ENCODE data around the gene ADIPOR2.
"Not testable (repeated sequence)": the region's sequence is repeated elsewhere in the genome, so short reads cannot be mapped to it uniquely, and the experiment has no call there.

The ADIPOR2 gene

DNA sequence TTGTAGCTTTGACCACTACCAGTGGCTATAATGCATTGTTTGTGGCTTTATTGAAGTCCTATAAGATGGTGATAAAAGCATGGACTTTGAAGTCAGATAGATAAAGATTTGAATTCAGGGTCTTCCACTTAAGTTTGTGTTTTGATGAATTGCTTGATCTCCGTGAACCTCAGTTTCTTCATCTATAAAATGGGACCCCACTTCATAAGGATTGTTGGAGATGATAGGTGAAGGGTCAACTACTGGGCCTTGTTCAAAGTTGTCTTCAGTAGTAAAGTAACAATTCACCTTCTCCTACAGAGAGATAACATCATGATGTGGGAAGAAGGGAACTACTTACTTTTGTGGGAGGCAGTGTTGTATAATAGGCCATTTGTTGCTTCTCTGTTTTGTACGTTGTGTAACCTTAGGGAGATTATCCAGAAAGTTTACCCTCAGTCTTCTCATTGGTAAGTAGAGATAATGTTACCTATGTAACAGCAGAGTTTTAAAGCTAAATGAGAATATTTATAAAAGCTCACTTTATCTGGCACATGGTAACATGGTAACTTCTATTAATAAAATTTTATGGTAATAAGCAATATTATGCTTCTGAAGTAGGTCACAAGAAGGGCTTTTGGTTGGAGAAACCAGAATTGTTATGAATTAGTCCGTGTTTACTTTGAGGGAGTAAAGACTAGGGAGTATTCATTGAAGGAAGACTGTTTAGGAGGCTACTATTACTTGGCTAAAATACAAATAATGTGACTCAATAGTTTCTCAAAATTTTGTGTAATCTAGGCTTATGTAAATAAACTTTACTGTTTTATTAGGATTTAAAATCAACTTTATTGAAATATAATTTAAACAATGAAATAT lies 15.1 kb downstream of the ADIPOR2 start:
- no peak for DNase-seq

DNA sequence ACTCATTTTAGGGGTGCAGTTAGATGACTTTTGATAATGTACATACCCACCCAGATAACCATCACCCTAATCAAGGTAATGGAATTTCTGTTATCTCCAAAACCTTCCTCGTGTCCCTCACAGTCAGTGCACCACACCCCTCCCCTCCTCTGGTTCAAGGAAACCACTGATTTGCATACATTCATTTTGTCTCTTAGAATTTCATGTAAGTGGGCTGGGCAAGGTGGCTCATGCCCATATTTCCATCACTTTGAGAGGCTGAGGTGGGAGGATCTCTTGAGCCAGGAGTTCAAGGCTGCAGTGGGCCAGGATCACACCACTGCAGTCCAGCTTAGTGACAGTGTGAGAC lies 15.7 kb downstream of the ADIPOR2 start:
- no peak for DNase-seq

DNA sequence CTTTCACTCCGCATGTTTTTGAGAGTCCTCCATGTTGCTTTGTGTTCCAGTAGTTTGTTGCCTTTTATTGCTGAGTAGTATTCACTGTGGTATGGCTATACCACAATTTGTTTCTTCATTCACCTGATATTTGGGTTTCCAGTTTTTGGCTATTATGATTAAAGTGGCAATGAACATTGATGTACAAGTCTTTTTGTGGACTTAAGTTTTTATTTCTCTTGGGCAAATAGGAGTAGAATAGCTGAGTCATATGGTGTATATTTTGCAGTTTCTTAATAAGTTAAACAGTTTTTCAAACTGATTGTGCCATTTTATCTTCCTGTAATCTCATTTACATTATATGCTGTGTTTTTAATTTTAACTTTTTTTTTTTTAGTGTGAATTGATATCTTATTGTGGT lies 16.2 kb downstream of the ADIPOR2 start:
- DNase-seq, result no peak

DNA sequence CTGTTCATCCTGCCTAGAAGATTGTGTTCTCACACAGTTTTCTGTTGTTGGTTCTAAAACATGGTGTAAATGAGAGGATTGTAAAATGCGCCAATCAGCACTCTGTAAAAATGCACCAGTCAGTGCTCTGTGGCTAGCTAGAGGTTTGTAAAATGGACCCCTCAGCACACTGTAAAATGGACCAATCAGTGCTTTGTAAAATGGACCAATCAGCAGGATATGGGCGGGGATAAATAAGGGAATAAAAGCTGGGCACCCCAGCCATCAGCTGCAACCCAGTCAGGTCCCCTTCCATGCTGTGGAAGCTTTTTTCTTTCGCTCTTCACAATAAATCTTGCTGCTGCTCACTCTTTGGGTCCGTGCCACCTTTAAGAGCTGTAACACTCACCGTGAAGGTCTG lies 19.1 kb downstream of the ADIPOR2 start:
- DNase-seq, result not testable (repeated sequence)

DNA sequence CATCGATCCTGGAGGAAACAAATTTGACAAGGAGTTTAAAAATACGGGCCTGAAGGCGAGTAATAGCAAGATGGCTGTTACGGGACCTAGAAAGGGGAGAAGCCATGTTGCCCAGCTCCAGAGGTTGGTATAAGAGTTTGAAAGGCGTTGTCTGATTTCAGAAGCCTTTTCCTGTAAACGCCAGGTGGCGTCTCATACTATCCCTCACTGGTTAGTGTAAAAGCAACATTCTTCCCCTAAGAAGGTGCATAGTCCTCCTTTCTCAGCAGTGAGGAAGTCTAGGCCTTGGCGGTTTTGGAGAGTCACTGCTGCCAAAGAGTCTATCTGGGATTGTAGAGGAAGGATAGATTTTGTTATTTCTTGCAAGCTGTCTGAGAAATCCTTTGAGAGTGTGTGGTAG lies 20.0 kb downstream of the ADIPOR2 start:
- DNase-seq, result not testable (repeated sequence)

DNA sequence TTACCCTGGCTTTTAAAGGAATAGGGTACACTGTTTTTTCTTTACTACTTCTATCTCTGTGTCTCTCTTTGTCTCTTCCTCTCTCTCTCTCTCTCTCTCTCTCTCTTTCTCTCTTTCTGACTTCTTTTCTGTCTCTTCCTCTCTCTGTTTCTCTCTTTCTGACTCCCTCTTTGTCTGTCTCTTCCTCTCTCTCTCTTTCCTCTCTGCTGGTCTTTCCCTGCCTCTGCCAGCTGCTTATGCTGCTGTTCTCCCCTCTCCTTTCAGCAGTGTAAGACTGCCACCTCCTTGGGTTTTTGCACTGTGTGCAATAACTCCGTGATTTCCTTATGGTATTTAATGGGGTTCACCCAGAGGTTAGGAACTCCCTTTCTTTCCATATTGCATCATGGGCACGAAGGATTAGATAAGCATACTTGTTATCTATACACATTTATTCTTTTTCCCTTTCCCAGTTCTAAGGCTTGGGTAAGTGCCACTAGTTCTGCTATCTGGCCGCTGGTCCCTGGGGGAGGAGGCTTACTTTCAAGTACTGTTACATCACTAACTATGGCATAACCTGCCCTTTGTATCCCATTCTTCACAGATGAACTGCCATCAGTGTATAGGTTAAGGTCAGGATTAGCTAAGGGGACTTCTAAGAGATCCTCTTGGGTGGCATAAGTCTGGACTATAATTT lies 20.8 kb downstream of the ADIPOR2 start:
- not testable (repeated sequence) for DNase-seq

DNA sequence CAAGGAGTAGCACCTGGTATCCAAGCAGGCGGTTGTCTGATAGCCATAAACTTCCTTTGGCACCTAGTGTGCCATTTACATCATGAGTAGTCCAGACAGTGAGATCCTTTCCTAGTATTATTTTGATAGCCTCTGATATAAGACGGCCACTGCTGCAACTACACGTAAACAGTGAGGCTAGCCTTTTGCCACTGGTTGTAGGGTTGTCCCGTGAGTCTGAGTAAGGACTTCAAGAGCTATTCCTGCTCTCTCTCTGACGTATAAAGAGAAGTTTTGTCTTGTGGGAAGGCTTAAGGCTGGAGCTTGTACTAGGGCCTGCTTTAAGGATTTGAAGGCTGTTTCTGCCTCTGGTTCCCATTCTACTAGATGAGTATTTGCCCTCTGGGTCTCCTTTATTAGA lies 21.4 kb downstream of the ADIPOR2 start:
- DNase-seq, result not testable (repeated sequence)

DNA sequence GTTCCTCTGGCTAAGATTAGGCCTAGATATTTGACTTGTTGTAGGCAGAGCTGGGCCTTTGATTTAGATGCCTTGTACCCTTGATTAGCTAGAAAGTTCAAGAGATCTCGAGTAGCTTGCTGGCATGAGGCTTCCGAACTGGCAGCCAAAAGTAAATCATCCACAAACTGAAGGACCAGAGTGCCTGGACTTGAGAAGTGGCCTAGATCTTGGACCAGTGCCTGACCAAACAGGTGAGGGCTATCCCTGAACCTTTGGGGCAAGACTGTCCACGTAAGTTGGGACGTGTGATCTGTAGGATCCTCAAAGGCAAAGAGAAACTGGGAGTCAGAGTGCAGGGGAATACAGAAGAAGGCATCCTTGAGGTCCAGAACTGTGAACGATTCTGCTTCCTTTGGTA lies 22.0 kb downstream of the ADIPOR2 start:
- not testable (repeated sequence) for DNase-seq

DNA sequence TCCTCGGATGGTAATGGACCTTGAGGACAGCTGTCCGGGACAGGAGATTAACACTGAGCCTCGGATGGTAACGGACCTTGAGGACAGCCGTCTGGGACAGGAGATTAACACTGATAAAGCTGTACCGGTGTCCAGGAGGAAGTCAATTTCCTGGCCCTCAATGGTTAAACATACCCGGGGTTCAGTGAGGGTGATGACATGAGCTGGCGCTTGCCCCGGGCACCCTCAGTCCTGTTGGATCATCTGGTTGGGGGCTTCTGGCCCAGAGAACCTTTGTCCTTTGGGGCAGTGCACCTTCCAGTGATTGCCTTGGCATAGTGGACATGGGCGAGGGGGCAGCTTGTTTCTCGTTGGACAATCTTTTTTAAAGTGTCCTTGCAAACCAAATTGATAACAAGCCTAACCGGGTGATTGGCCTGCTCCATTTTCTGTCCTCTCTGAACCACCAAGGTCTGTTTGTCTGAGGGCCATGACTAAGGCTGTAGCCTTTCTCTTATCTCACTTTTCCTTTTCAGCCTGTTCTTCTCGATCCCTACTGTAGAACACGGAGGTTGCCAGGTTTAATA lies 23.0 kb downstream of the ADIPOR2 start:
- DNase-seq, result not testable (repeated sequence)

DNA sequence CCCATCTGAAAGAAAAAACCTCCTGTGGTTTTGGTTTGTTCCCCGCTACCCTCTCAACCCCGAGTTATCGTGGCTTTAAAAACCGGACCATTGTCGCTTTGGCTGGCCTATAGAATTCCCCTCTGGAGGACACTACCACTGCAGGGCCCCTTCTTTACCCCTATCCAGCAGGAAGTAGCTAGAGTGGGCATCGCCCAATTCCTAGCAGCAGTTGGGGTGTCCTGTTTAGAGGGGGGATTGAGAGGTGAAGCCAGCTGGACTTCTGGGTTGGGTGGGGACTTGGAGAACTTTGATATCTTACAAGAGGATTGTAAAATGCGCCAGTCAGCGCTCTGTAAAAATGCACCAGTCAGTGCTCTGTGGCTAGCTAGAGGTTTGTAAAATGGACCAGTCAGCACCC lies 24.6 kb downstream of the ADIPOR2 start:
- not testable (repeated sequence) for DNase-seq

DNA sequence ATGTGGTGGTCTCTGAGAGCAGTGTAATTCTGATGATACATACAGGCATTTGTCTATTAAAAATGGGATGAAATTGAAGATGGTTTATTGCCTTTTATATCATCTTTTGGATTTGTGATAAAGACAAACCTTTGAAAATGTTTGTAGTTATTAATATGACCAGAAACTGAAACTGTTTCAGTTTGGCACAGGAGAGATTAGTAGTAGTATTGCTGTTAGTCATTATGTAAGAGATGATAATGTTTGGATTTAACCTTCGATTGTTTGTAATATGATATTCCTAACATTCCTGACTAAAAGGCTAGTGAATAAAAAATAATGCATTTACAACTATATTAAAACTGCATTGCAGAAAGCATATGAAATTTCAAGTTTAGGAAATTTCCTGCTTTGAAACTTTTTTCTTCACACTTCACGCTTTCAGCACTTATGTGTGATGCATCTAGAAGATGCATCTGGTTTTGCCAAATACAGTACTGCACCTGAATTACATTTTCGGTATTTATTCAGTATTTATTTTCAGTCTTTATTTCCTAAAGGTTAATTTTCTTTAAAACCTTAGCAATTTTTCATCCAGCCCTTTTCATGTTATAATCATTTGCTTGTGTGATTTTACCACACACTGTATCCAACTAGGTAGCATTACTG lies 25.5 kb downstream of the ADIPOR2 start:
- no peak for DNase-seq

DNA sequence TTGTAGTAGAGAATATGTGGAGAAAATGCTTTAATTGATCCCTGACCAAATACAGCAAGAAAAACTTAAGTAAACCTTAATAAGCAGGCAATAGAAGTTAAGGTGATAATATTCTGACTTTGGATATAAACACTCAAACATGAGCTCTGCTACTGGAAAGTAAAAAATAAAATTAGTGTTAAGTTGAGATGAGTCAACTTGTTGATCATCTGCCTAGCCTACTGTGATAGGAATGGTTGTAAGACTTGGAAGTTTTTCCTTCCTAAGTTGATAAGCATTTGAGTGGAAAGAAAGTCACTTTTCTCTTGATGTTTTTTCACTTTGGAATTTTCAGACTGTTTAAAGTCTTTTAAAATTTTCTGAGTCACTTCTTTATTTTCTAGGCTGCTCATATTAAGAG lies 26.0 kb downstream of the ADIPOR2 start:
- DNase-seq, result no peak

DNA sequence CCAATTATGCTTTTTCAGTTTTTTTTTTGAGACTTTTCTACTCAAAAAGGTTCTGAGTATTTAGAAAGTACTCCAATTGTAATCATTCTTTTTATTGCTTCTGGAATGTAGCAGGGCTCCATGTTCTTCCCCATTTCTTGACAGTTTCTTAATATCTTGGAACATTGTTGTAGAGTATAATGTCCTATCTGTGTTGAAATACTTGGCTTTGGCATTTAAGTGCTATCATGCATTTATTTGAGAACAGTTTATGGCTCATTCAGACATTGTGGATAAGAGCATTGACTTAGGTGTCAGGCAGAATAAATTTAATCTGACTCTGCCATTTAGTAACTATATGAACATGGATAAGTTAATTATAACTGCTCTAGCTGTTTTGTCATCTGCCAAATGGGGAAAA lies 28.3 kb downstream of the ADIPOR2 start:
- DNase-seq, result no peak

DNA sequence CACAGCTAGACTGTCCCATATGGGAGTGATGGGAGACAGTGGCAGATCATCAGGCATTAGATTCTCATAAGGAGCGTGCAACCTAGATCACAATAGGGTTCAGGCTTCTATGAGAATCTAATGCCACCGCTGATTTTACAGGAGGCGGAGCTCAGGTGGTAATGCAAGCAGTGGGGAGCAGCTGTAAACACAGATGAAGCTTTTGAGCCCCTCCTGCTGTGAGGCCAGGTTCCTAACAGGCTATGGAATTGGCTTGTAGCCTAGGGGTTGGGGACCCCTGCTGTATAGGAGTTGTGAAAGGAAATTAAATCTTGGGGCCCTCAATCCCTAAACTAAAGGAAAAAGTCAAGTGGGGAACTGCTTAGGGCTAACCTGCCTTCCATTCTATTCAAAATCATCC lies 29.6 kb downstream of the ADIPOR2 start:
- peak in 1 of 2 experiments; percentile 14 for DNase-seq

DNA sequence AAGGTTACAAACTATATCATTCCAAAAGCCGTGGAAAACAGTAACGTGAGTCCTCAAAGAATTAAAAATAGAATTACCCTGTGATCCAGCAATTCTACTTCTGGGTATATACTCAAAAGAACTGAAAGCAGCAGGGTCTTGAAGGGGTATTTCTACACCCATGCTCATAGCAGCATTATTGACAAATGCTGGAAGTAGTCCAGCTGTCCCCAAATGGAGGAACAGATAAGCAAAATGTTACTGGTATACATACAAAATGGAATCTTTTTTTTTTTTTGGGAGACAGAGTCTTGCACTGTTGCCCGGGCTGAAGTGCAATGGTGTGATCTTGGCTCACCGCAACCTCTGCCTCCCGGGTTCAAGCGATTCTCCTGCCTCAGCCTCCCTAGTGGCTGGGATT lies 32.9 kb downstream of the ADIPOR2 start:
- no peak for DNase-seq

DNA sequence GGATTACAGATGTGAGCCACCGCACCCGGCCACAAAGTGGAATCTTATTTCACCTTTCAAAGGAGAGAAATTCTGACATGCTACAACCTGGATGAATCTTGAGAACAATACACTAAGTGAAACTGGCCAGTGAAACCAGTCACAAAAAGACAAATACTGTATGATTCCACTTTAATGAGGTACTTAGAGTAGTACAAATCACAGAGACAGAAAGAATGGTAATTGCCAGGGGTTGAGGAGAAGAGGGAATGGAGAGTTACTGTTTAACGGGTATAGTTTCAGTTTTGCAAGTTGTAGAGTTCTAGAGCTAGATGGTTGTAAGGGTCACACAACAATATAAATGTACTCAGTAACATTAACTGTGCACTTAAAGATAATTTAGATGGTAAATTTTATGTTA lies 33.4 kb downstream of the ADIPOR2 start:
- no peak for DNase-seq

DNA sequence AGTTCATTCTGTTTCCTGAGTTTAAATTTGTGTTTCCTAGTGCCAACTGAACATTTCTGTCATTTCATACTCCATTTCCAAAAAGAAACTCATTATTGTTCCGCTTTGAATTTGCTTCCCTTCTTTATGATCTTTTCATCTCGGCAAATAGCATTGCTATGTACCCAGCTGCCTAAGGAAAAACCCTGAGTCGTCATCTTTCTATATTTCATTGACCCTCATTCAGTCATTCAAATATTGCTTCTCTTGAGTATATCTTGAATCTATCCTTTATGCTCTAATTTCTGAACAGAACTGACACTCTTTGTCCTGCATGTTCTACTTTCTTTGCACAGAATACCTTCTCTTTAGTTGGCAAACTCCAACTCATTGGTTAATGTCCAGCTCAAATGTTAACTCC lies 35.9 kb downstream of the ADIPOR2 start:
- no peak for DNase-seq

DNA sequence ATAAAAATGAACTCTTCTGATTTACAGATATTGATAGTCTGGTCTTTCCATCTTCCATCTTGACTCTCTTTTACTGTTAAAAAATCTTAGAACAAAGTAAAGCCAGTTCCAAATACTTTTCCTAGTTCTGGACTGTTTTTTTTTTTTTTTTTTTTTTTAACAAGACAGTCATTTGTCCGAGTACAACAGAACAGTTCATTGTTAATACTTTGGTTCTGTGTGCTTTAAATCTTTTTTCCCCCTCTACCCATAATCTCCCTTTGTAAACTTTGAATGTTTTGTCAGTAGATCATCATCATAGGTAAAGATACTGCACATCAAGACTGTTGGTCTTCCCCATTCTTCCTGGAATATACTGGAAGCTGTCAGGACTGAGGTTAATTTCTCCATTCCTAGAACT lies 38.0 kb downstream of the ADIPOR2 start:
- DNase-seq, result no peak

DNA sequence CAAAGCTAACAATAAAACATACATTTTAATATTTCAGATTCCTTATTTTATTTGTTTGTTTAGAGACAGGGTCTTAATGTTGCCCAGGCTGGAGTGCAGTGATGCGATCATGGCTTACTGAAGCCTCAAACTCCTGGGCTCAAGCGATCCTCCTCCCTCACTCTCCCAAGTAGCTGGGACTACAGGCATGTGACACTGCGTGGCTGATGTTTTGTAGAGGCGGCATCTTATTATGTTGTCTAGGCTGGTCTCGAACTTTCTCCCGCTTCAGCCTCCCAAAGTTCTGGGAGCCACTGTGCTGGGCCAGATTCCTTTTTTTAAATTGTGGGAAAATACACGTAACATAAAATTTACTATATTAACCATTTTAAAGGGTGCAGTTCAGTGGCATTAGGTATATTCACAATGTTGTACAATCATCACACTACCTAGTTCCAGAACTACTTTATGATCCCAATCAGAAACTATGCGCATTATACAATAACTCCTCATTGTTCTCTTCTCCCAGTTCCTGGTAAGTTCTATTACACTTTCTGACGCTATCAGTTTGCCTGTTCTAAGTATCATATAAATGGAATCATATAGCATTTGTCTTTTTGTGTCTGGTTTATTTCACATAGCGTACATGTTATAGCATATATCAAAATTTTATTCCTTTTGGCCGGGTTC lies 40.3 kb downstream of the ADIPOR2 start:
- no peak for DNase-seq

DNA sequence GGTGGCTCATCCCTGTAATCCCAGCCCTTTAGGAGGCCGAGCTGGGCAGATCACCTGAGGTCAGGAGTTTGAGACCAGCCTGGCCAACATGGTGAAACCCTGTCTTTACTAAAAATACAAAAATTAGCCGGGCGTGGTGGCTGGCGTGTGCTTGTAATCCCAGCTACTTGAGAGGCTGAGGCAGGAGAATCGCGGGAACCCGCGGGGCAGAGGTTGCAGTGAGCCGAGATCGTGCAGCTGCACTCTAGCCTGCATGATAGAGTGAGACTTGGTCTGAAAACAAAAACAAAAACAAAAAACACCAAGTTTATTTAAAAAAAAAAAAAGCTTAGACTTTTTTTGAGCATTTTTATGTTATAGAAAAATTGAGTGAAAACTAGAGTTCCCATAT lies 40.8 kb downstream of the ADIPOR2 start:
- DNase-seq, result not testable (repeated sequence)

DNA sequence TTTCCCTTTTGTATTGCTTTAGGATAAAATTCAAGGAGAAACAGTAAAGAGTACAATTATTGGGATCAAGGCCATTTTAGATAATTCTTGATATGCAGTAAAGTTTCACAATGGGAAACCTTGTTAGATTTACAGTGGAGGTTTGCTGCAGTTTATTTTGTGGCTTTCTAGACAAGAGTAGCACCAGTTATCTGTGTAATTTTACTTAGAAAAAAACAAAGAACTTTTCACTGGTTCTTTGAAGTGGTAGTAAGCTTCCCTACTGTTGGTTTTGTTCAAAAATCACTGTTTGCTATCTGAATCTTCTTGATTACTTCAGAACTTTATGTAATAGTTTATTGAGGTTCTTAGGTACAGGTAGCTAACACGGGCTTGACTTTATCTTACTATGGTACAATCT lies 42.0 kb downstream of the ADIPOR2 start:
- DNase-seq, result no peak

DNA sequence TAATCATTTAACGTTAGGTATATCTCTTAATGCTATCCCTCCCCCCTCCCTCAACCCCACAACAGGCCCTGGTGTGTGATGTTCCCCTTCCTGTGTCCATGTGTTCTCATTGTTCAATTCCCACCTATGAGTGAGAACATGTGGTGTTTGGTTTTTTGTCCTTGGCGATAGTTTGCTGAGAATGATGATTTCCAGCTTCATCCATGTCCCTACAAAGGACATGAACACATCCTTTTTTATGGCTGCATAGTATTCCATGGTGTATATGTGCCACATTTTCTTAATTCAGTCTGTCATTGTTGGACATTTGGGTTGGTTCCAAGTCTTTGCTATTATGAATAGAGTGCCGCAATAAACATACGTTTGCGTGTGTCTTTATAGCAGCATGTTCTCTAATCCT lies 42.8 kb downstream of the ADIPOR2 start:
- DNase-seq, result not testable (repeated sequence)

DNA sequence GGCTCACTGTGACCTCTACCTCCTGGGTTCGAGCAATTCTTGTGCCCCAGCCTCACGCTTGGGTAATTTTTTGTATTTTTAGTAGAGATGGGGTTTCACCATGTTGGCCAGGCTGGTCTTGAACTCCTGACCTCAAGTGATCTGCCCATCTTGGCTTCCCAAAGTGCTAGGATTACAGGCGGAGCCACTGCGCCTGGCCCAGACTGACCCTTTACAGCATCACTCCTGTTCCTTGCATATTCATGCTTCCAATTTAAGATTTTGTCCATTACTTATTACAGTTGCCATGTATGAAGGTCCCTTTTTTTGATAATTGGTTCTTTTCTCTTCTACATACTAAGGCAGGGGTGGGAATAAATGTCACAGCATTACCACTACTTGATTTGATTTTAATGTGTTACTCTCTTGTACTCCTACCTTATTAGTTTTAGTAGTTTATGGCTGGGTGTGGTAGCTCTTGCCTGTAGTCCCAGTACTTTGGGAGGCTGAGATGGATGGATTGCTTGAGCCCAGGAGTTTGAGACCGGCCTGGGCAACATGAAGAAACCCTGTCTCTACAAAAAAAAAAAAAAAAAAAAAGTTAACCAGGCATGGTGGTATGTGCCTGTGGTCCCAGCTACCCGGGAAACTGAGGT lies 46.9 kb downstream of the ADIPOR2 start:
- no peak for DNase-seq

Measured in NCI-H2081 (cell line).